ENCODE data around the gene TNFRSF21. TPM values are rescaled to one million over a fixed set of nuclear protein-coding genes. Genes with fewer than 3 reads are reported as not detected.

The TNFRSF21 gene
- total and polyA plus RNA-seq, 2 of the 8 experiments (the other 6 are each of a cell fraction or from before 2014, with no cell fraction given), result 16.4 to 52.7 TPM

DNA sequence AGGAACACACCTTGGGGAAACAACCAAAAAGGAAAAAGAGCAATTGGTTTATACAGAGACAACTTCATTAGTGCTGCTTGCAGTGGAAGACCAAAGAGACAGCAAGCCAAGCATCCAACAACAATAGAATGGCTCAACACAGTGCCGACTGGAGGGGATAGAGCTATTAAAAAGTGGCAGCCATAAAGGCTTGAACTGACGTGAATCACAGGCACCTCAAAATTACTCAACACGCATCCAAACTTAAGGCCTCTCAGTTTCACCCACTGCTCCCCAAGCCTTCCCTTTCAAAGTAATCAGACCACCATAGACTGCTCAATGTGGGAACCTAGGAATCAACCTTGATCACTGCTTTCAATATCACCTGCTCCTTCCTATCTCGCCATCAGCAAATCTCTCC lies 9.7 kb downstream of the TNFRSF21 start:
- Histone ChIP-seq H3K23ac (ENCODE audit: insufficient read length) (no peak overlapping the region), H4K20me1 (replicated peaks in 1 of 2; ENCODE audit: control insufficient read depth in 1 of 2, insufficient read depth in 2 of 2, low read length in 2 of 2) (peaks cover 8 to 16% of the 10 kb centered on the region in 2 experiments), H3K9me3 (ENCODE audit: insufficient read depth in 2 of 2, low read depth in 1 of 2, low read length in 1 of 2) (no peaks in the 10 kb centered on the region), H3K79me2 (ENCODE audit: control insufficient read depth in 1 of 2, insufficient read depth in 2 of 2, low read length in 2 of 2) (peaks cover 48 to 100% of the 10 kb centered on the region in 2 experiments), H2BK12ac (ENCODE audit: low read depth, low read length) (no peak overlapping the region), H2AK5ac (ENCODE audit: low read depth, low read length) (no peak overlapping the region), H4K8ac (ENCODE audit: extremely low read depth, insufficient read depth, low read length) (no peak overlapping the region), H3K56ac (replicated peaks; ENCODE audit: insufficient read length, low read depth, low read length) (no peak overlapping the region), H4K5ac (ENCODE audit: insufficient read length, low read depth, low read length) (no peak overlapping the region), H3K18ac (ENCODE audit: extremely low read depth, low read length) (no peak overlapping the region), H3K27me3 (replicated peaks in 1 of 4; ENCODE audit: control insufficient read depth in 3 of 4, extremely low read depth in 1 of 4, insufficient read depth in 3 of 4, low read length in 3 of 4) (no peaks in the 10 kb centered on the region), H3K9ac (replicated peaks in 1 of 4; ENCODE audit: extremely low read depth in 1 of 4, low read depth in 3 of 4, low read length in 3 of 4) (no peak overlapping the region), H3K4ac (replicated peaks; ENCODE audit: insufficient read length, low read depth, low read length) (no peak overlapping the region), H2BK5ac (ENCODE audit: low read depth, low read length) (no peak overlapping the region), H4K91ac (replicated peaks; ENCODE audit: insufficient read length, low read length) (no peak overlapping the region), H3K14ac (ENCODE audit: insufficient read length) (no peak overlapping the region), H3K79me1 (ENCODE audit: low read depth, low read length) (peaks cover 4% of the 10 kb centered on the region), H3K36me3 (ENCODE audit: control insufficient read depth in 2 of 4, insufficient read depth in 4 of 4, low read length in 3 of 4) (no peaks in the 10 kb centered on the region; a peak in 1 of 8 replicates), H2BK120ac (replicated peaks; ENCODE audit: low read depth, low read length) (no peak overlapping the region), H3K4me1 (replicated peaks in 1 of 4; ENCODE audit: control insufficient read depth in 3 of 4, insufficient read depth in 4 of 4, low read length in 3 of 4) (peaks cover 0 to 11% (median 9%) of the 10 kb centered on the region in 4 experiments; a peak in 3 of 7 replicates), H3K23me2 (ENCODE audit: low read depth, low read length) (no peaks in the 10 kb centered on the region), H3K4me2 (ENCODE audit: insufficient read depth in 1 of 2, low read depth in 2 of 2, low read length in 2 of 2) (no peak overlapping the region), H3K4me3 (ENCODE audit: extremely low read depth in 1 of 4, insufficient read depth in 2 of 4, low read depth in 3 of 4, low read length in 4 of 4) (no peak overlapping the region), H2AFZ (ENCODE audit: low read length) (no peak overlapping the region), H2BK15ac (ENCODE audit: low read length) (no peak overlapping the region), H2BK20ac (ENCODE audit: low read length) (no peak overlapping the region), H3K27ac (ENCODE audit: low read depth, low read length) (no peak overlapping the region)
- POLR2A ChIA-PET (ENCODE audit: partially characterized antibody), result interaction anchor here (1.0 to 1.1 kb wide), 2 partner anchors 9 to 10 kb away, joined by 3 to 5 read pairs; partner anchors contain the start of gene TNFRSF21
- CTCF ChIA-PET (ENCODE audit: partially characterized antibody), result interaction anchor here (0.6 to 1.3 kb wide), 2 partner anchors 23 to 202 kb away, joined by 3 to 5 read pairs; no protein-coding TSS in a partner anchor
- TF ChIP-seq POU5F1 (IDR thresholded peaks at IDR 0.05; ENCODE audit: low read depth, low read length), result no peak
- TF ChIP-seq SIX5 (IDR thresholded peaks at IDR 0.05; ENCODE audit: low read depth, low read length), result no peak
- TF ChIP-seq SP4 (IDR thresholded peaks at IDR 0.05; ENCODE audit: low read length), result no peak
- no peak for TF ChIP-seq CTBP2 (IDR thresholded peaks at IDR 0.05; ENCODE audit: borderline replicate concordance, insufficient read depth, insufficient read length, low read length)
- no peak for TF ChIP-seq PHF8 (conservative IDR thresholded peaks at IDR 0.05; ENCODE audit: low read depth, low read length)
- TF ChIP-seq JUN (IDR thresholded peaks at IDR 0.05; ENCODE audit: low read depth, low read length), result no peak
- 85% methylated on average over 4 of the region's 4 CpGs; no CpG with 5 or more reads in 1 of the 2 experiments for WGBS, 2 experiments (ENCODE audit: extremely low coverage in 1 of 2, insufficient coverage in 1 of 2, insufficient read length in 1 of 2, insufficient replicate concordance in 2 of 2, low coverage in 1 of 2, low lambda C conversion rate in 2 of 2, missing lambda C conversion rate in 1 of 2)
- no peak for DNase-seq (ENCODE audit: low read depth in 1 of 2, low spot score in 2 of 2)
- no peak for FAIRE-seq
